GM19395 (cell line): ENCODE measurements around the gene PYGL.

Experiments
- ATAC-seq: cut with Tn5 transposase; IDR thresholded peaks from one replicate; pipeline ENCODE4 v1.9.1; 2021; ENCODE audit warnings: mild to moderate bottlenecking, moderate library complexity; ENCODE audit not compliant: unreplicated experiment

PYGL gene

DNA sequence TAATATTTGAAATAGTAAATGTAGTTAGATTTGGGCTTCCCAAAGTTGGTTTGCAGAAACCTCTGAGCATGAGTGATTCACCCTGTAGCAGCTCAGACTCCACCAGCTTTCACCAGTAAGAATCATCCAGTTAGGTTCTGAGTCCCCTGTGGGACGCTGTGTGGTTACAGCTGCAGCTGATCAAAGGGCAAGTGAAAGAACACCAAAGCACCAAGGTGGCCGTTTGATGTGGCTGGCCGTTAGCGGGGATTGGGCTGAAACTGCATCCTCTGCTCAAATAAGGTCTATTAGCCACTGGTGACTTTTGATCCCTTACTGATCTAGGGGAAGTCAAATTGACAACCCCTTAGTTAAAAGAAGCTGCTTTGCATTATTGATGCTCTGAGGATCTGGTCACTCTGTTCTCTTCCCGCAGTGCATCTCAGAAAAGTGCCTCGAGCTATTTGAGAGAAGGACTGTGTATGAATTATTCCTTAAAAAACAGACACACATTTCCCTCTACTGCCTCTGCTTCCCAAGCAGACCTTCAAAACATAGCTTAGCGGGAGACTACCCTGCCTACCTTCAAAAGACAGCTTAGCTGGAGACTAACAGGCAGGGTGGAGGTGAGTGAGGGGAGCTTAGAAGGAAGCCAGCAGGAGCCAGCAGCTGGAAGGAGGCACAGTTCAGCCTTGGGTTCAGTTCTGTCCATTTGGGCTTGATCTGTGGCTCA, 68.8 kb downstream of the PYGL start:
- peak; percentile 95 for ATAC-seq

DNA sequence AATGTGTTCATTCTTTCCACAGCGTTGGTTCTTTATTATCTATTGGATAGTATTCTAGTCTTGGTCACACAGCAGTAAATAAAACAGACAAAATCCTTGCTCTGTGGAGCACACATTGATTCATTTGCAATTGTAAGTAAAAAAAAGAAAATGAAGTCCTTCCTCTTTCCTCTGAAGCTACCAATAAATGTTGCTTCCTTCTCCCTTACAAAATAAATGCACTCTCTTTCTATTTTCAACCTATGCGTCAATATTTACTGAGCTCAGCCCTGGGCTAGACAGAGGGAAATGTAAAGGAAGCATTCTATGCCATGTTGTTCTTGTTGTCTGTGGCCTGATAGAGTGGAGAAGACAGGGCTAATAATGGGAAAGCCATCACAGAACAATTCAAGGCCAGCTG, 69.5 kb downstream of the PYGL start:
- no peak for ATAC-seq

DNA sequence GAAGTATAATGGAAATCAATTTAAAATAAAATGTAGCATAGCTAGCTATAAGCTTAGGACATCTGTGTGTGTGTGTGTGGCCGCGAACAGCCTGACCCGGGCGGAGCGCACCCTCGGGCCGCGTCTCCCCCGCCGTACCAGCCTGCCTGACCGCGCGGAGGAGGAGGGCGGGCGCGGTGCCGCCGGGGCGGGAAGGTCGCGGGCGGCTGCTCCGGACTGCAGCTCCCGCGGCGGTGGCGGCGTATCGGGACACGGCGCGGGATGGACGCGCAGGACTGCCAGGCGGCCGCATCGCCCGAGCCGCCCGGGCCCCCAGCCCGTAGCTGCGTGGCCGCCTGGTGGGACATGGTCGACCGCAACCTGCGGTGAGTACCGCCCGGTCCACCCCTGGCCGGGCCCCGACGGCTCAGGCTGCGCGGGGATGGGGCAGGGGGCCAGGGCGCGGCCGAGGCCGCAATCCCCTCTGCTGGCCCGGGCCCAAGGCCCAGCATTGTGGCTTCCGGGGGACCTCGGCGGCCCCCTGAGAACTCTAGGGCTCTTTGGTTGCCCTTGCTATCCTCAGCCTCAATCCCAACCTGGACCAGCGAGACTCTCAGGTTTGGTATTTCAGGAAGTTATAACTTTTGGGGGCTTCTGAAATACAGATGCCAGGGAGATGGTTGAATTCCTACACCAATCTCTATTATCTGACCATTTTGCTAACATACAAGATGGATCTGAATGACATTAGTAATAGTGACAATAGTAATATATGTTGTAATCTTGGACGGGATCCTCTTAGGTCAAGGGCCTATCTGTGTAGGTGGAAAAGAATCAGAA, 72.2 kb downstream of the PYGL start, which contains the start of gene ABHD12B:
Gene ABHD12B (plus strand): TSS at position 140 of the 819 bp plus-strand sequence. CDS start 122 bp downstream, at position 262.
- no peak for ATAC-seq

DNA sequence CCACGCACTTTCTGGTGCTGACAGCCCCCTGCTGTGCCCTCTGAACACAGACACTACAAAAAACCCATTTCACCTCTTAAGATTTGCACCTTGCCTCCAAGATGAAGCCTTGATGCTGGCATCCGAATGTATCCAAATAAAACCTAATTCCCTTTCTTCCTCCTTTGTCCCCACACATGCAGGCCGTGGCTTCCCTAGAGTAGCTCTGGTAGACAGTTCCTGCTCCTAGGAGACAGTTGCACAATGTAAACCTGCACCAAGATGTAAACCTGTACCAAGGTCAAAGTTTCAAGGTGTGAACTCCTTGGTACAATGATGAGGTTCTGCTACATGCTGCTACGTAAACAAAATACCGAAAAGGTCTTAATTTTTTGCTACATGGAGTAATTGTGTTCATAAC, 73.1 kb downstream of the PYGL start:
- no peak for ATAC-seq

DNA sequence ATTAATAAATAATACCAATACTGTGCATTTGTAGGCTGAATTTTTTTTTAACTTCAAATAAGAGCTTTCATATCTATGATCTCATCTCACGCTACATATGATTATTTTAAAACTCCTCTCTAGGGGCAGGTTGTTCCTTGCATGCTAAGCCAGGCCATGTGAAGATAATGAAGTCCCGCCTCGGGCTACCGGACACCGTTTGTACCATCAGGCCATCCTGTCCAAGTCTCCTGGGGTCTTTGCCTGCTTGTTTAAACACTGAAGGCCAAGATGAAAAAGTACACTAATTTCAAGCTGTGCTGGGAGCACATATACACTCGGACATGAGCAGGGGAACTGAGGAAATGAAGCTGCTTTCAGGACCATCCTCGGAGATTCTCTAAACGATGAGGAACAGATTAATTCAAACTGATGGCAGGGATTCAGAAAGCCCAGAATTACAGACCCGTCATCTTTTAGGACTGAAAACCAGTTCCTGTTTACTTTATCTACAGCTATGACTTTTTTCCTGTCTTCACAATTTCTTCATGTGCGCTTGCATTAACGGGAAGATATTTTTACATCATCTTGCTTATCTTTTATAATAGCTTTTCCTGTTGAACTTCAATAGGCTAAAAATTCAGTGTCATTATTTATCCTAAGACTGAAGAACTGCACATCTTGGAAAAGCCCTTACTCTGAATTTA, 78.7 kb downstream of the PYGL start:
- ATAC-seq, result no peak

DNA sequence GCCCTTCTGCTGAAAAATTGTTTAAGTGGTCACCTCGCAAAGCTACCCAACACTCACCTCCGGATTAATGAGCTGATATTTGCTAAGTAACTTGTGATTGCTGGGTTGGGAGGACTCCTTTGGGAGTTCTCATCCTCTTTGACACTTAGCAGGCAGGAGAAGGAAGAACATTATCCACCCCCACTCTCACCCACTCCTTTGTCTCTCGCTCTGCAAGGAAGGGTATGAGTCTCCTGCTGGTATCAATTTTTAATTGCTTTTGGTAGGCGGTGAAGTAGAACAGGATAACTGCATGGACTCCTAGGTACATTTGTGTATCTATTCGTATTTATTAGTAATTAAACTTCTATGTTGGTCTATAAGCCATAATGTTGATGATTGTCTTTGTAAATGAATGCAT, 79.3 kb downstream of the PYGL start:
- no peak for ATAC-seq

DNA sequence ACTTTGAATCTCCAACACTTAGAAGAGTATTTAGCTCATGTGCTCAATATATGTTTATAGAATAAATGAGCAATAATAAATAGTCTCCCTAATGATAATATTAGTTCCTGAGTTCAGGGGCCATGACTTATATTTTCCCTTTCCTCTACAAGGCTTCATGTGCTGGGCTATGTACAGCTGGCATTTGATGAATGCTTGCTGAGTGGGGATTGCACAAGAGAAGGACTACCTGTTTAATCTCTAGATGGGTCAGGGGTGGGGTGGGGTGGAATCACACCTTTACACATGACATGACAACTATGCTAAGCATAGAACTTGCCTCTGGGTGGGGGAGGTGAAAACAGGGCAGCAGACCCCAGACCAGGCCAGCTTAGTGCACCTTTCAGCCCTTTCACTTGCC, 80.0 kb downstream of the PYGL start:
- no peak for ATAC-seq

DNA sequence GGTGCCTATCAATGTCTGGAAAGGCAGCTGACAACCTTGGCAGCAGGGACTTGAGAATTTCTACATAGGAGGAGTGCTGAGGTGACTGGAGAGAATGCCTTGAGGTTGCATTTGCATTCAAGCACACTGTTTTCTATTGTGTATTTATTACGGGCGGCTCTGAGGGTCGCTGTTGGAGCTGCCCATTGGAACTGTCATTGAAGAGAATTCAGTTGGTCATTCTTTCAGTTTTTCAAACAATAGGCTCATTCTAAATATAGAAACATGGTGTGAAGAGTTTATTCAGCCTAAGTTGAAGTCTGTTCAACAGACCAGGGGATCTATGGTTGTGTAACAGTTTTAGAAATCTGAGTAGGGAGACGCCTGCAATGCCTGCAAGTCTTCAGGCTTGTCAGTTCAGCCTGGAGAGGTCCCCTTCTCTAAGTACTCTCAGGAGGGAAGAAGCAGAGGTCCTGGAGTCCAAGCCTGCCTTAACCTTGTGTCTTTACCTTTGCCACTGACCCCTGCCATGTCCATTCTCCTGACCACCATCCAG, 82.2 kb downstream of the PYGL start:
- no peak for ATAC-seq

DNA sequence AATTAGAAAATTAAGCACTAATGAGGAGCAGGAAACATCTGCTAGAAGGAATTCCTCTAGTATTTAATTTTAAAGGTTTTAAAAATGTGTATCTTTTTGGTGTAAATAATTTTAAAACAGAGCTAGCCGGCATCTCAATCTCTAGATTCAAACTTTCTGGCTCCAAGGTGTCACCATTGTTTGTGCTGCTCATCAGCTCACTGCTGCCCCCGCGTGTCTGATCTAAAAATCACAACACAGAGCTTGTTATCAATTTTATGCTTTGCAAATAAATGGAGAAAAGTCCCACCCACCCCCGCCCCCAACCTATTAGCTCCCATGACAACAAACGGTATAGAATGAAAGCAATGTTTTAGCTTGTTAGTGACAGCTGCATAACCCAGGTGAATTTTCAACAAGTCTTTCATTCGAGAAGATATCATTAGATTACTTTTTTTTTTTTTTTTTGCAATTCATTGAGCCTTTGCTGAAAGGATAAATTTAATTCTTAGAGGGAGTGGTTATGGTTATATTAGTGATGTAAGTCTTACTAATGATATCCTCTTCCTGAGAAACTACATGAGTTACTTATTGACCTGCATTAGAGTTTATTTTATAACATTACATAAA, 83.7 kb downstream of the PYGL start:
- no peak for ATAC-seq

DNA sequence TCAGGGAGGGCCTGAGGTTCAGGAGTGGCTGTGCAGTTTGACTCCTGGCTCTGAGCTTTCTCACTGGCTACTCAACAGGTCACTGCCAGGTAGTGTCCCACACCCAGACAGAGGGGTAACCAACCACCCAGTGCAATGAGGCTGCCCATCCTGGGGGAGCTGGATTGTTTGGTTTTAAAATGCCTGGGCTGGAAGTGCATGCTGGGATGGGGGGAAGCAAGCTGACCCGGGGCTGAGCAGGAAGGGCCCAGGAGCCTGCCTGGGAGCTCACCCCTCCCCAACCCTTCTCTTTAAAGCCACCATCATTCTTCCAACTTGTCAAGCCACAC, 85.0 kb downstream of the PYGL start:
- ATAC-seq, result no peak

DNA sequence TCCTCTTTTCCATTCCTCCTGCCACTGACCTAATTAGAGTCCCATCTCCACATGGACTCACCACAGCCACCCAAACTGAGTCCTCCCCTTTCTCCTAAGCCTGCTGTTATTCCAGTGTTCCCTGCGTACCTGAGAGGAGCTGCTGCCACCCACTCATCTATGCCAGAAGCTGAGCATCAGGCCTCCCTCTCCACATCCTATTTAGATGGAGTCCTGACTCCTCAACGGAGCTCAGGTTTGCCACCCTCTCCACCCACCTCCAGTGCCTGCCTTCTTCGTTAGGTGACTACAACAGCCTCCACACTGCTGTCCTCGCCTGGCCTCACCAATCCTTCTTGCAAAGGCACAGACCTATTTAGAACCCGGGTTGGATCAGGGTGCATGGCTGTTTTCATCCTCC, 87.6 kb downstream of the PYGL start:
- no peak for ATAC-seq

DNA sequence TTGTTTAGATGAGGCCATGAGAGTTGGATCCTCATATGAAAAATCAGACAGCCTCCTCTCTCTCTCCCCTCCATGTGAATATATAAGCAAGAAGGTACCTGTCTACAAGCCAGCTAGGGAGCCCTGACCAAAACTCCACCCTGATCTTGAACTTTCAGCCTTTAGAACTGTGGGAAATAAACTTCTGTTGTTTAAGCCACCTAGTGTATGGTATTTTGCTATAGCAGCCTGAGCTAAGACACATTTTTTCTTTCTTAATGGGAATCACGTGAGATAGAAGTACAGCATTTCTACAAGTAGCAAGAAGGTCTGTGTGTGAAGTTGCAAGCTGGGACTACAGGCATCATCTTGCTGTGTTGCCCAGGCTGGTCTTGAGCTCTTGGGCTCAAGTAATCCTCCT, 88.7 kb downstream of the PYGL start:
- no peak for ATAC-seq
